ENCODE data around the gene SLC2A1. TPM values are rescaled to one million over a fixed set of nuclear protein-coding genes. Genes with fewer than 3 reads are reported as not detected.

SLC2A1 gene
- total RNA-seq, 6 experiments from 2014 or later: 89.7 to 174 (median 105) TPM

GRCh38 chr1:42891465-42892138 is 67.1 kb downstream of the SLC2A1 start:
- Mint-ChIP-seq H3K4me3 (no peak overlapping the region), H3K9me3 (peaks cover 4% of the 10 kb centered on the region; the same call in 1 of the 2 replicates), H3K4me1 (ENCODE audit: low read depth) (no peaks in the 10 kb centered on the region), H3K36me3 (ENCODE audit: low read depth) (no peaks in the 10 kb centered on the region), H3K27ac (no peak overlapping the region), H3K27me3 (ENCODE audit: insufficient read depth) (peaks cover 20% of the 10 kb centered on the region)
- no peak for DNase-seq
- TF ChIP-seq, protein P1, sequence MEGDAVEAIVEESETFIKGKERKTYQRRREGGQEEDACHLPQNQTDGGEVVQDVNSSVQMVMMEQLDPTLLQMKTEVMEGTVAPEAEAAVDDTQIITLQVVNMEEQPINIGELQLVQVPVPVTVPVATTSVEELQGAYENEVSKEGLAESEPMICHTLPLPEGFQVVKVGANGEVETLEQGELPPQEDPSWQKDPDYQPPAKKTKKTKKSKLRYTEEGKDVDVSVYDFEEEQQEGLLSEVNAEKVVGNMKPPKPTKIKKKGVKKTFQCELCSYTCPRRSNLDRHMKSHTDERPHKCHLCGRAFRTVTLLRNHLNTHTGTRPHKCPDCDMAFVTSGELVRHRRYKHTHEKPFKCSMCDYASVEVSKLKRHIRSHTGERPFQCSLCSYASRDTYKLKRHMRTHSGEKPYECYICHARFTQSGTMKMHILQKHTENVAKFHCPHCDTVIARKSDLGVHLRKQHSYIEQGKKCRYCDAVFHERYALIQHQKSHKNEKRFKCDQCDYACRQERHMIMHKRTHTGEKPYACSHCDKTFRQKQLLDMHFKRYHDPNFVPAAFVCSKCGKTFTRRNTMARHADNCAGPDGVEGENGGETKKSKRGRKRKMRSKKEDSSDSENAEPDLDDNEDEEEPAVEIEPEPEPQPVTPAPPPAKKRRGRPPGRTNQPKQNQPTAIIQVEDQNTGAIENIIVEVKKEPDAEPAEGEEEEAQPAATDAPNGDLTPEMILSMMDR (IDR thresholded peaks at IDR 0.05): no peak

- no peak for DNase-seq
- Mint-ChIP-seq H3K36me3 (ENCODE audit: low read depth) (no peaks in the 10 kb centered on the region), H3K27ac (no peak overlapping the region), H3K4me1 (ENCODE audit: low read depth) (no peaks in the 10 kb centered on the region), H3K9me3 (no peaks in the 10 kb centered on the region), H3K4me3 (no peak overlapping the region), H3K27me3 (ENCODE audit: insufficient read depth) (peaks cover 15% of the 10 kb centered on the region)
- TF ChIP-seq, protein P1 (IDR thresholded peaks at IDR 0.05): no peak
Measured at GRCh38 chr1:42889264-42889663, 69.4 kb downstream of the SLC2A1 start.

- Mint-ChIP-seq H3K27me3 (ENCODE audit: insufficient read depth) (peaks cover 20% of the 10 kb centered on the region), H3K9me3 (no peaks in the 10 kb centered on the region), H3K4me3 (no peak overlapping the region), H3K4me1 (ENCODE audit: low read depth) (no peaks in the 10 kb centered on the region), H3K27ac (no peak overlapping the region), H3K36me3 (ENCODE audit: low read depth) (no peaks in the 10 kb centered on the region)
- TF ChIP-seq, protein P1 (IDR thresholded peaks at IDR 0.05): no peak
- DNase-seq: no peak
Measured at GRCh38 chr1:42888013-42888633, 70.5 kb downstream of the SLC2A1 start.

- Mint-ChIP-seq H3K4me1 (ENCODE audit: low read depth) (no peaks in the 10 kb centered on the region), H3K36me3 (ENCODE audit: low read depth) (no peaks in the 10 kb centered on the region), H3K27me3 (ENCODE audit: insufficient read depth) (peaks cover 20% of the 10 kb centered on the region), H3K27ac (no peak overlapping the region), H3K4me3 (no peak overlapping the region), H3K9me3 (no peaks in the 10 kb centered on the region)
- TF ChIP-seq, protein P1 (IDR thresholded peaks at IDR 0.05): no peak
- no peak for DNase-seq
Measured at GRCh38 chr1:42887366-42887765, 71.3 kb downstream of the SLC2A1 start.

DNA sequence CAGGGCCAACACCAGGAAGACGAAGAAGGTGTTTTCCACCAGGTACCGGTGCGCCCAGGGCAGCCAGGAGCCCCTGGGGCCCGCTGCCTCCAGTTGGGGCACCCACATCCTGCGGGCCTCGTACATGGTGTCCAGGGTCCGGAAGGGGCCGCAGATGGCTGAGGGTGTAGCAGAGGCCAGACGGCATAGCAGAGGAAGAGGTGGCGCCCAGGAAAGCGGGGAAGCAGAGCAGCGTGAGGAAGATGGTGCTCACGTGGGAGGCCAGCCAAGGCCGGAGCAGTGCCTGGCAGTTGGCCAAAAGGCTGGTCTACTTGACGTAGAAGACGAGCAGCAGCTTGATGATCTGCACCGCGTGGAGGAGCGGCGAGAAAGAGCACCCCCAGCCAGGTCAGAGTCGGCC is 71.9 kb downstream of the SLC2A1 start:
- H3K9me3 Mint-ChIP-seq: no peaks in the 10 kb centered on the region
- TF ChIP-seq, protein P1 (IDR thresholded peaks at IDR 0.05): no peak
- H3K4me1 Mint-ChIP-seq (ENCODE audit: low read depth): no peaks in the 10 kb centered on the region
- no peak overlapping the region for H3K4me3 Mint-ChIP-seq
- no peak for DNase-seq
- H3K27ac Mint-ChIP-seq: no peak overlapping the region
- peaks cover 19% of the 10 kb centered on the region for H3K27me3 Mint-ChIP-seq (ENCODE audit: insufficient read depth)
- no peaks in the 10 kb centered on the region for H3K36me3 Mint-ChIP-seq (ENCODE audit: low read depth)

All from HFFc6 (cell line).